GM19328 (cell line): ENCODE data around the gene ANGPTL3.

Source experiments
- ATAC-seq: cut with Tn5 transposase; IDR thresholded peaks from one replicate; pipeline ENCODE4 v1.9.1; 2021; ENCODE audit warnings: mild to moderate bottlenecking, moderate library complexity; ENCODE audit not compliant: unreplicated experiment

The ANGPTL3 gene

DNA sequence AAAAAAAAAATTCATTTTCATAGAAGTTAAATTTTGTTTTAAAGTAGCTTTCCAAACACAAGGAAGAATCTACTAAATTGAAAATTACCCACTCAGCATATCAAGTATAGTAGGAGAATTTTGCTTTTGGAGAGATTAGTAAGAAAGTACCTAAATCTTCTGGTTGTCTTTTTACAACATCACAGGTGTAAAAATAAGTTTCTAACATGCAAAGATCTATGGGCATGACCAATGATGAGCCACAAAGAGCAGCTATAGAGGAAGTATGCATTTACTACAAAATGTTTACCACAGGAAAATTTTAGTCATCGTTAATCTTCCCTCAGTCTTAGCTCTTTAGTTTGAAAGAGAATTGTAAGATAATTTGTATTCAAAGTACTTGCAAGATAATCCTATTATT lies 28.1 kb downstream of the ANGPTL3 start:
- peak; percentile 64 for ATAC-seq

DNA sequence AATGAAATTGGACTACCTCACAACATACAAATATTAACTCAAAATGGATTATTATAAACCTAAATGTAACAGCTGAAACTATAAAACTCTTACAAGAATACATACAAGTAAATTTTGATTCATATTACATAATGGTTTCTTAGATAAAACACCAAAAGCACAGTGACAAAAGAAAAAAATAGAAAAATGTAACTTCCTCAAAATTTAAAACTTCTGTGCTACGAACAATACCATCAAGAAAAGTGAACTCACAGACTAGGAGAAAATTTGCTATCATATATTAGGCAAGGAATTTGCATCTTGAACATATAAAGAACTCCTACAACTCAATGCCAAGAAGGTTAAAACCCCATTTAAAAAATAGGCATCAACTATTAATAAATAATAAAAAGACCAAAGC lies 31.2 kb downstream of the ANGPTL3 start:
- ATAC-seq, result no peak

DNA sequence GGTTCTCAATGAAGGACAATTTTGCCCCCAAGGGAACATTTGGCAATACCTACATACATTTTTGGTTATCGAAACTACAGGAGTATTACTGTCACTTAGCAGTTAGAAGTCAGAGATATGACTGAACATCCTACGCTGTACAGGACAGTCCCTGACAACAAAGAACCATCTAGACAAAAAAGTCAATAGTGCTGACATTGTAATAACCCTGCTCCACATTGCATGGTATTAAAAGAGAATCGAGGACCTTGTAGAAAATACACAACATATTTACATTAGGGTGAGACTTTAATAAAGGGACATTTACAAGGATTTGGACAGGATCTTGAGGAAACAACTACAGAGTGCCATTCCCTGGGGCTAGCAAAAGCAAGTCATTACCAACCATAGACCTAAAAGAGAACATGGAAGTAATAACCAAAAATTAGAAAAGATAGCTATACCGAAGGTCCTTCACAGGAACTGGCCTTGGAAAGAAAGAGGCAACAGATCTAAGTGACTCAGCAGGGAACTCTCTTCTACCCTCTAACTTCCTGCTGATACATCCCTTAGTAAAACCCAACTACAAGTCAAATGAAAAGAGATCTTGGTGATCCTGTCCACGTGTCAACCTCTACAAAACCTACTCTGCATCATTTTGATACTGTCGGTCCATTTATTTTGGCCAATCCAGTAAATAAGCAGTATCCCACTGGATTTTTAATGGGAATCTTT lies 40.2 kb downstream of the ANGPTL3 start:
- no peak for ATAC-seq

DNA sequence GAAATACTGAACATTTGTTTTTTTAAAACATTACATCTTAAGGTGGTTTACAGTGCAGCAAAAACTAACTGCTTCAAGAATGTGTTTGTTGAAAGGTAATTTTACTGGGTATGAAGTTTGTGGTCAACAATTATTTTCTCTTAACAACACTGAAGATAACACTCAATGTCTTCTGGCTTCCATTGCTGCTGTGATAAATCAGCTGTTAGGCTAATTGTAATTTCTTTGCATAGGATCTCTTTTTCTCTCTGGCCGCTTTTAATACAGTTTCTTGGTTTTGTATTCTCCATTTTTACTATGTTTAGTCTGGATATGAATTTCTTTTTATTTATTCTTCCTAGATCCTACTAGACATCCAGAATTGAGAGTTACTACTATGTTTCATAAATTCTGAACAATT lies 46.0 kb downstream of the ANGPTL3 start:
- ATAC-seq, result no peak

DNA sequence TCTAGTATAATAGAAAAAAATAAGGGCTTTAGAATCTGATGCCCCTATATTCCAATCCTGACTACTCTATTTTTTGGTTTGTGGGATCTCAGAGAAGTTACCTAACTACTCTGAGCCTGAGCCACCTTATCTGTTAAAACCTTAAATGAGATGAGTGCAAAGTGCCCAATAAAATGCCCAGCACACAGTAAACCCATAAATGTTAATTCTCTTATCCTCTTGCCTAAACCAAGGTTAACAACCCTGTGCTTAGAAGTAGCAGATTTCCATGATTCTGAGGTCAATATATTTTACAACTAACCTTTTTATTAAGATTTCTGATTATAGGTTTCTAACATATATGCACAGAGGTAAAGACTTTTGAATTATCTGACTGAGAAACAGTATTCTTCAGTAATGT lies 55.1 kb downstream of the ANGPTL3 start:
- no peak for ATAC-seq

DNA sequence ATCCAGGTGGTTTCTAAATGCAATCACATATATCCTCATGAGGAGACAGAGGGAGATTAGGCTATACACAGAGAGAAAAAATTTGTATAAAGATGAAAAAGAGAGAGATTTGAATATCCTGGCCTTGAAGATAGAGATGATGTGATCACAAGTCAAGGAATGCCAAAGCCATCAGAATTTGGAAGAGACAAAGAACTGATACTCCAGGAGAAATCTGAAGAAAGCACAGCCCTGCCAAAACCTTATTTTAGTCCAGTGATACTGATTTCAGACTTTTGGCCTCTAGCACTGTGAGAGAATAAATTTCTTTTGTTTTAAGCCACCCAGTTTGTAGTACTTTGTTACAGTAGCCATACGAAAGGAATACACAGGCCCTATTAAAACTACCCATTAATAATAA lies 57.4 kb downstream of the ANGPTL3 start:
- no peak for ATAC-seq
